GM12892 (cell line): Measurements from ENCODE around the gene SLC4A4.

ENCODE experiments used
- DNase-seq: peaks from one replicate; pipeline ENCODE4 v3.0.0; 2011; ENCODE audit not compliant: insufficient read length
- FAIRE-seq: peaks from 2 replicates; lab custom pipeline; 2011; peaks lifted over from hg19 to GRCh38; lab: Jason Lieb, UNC
- POLR2A ChIP-seq: IDR thresholded peaks from 2 replicates; pipeline ENCODE4 v1.6.1; 2011; ENCODE audit warnings: low read depth, low read length, control low read depth
- POLR2AphosphoS5 ChIP-seq: IDR thresholded peaks from 2 replicates; pipeline ENCODE4 v1.6.1; 2011; ENCODE audit warnings: low read depth, low read length, control low read depth
- TAF1 ChIP-seq: IDR thresholded peaks from 2 replicates; pipeline ENCODE4 v1.6.1; 2011; ENCODE audit warnings: low read depth, mild to moderate bottlenecking, control low read depth, low read length, borderline replicate concordance

Gene SLC4A4

GRCh38 chr4:71616168-71616811 is 277.5 kb downstream of the SLC4A4 start:
- no peak for FAIRE-seq
- no peak for DNase-seq
- TF ChIP-seq TAF1 (no peak), POLR2AphosphoS5 (no peak), POLR2A (no peak)
